ENCODE results near the gene PICALM. TPM values are rescaled to one million over a fixed set of nuclear protein-coding genes. Genes with fewer than 3 reads are reported as not detected.

The PICALM gene
- total and polyA plus RNA-seq, 2 of the 8 experiments (the other 6 are each of a cell fraction or from before 2014, with no cell fraction given) = 69.4 to 71.3 TPM

- H2BK120ac ChIP-seq (replicated peaks; ENCODE audit: low read depth, low read length) = no peak overlapping the region
- WGBS, 2 experiments (ENCODE audit: extremely low coverage in 1 of 2, insufficient coverage in 1 of 2, insufficient read length in 1 of 2, insufficient replicate concordance in 2 of 2, low coverage in 1 of 2, low lambda C conversion rate in 2 of 2, missing lambda C conversion rate in 1 of 2) = 100% methylated on average over 1 of the region's 1 CpG; no CpG with 5 or more reads in 1 of the 2 experiments
- no peak overlapping the region for H2AK5ac ChIP-seq (ENCODE audit: low read depth, low read length)
- H4K8ac ChIP-seq (ENCODE audit: extremely low read depth, insufficient read depth, low read length) = no peak overlapping the region
- H3K27me3 ChIP-seq (replicated peaks in 1 of 4; ENCODE audit: control insufficient read depth in 3 of 4, extremely low read depth in 1 of 4, insufficient read depth in 3 of 4, low read length in 3 of 4) = no peaks in the 10 kb centered on the region
- no peaks in the 10 kb centered on the region for H3K79me1 ChIP-seq (ENCODE audit: low read depth, low read length)
- no peak overlapping the region for H3K4me2 ChIP-seq (ENCODE audit: insufficient read depth in 1 of 2, low read depth in 2 of 2, low read length in 2 of 2)
- H3K23me2 ChIP-seq (ENCODE audit: low read depth, low read length) = no peaks in the 10 kb centered on the region
- no peak overlapping the region for H3K56ac ChIP-seq (replicated peaks; ENCODE audit: insufficient read length, low read depth, low read length)
- H2AFZ ChIP-seq (ENCODE audit: low read length) = no peak overlapping the region
- H4K20me1 ChIP-seq (replicated peaks in 1 of 2; ENCODE audit: control insufficient read depth in 1 of 2, insufficient read depth in 2 of 2, low read length in 2 of 2) = no peaks in the 10 kb centered on the region
- no peak overlapping the region for H3K14ac ChIP-seq (ENCODE audit: insufficient read length)
- DNase-seq (ENCODE audit: low read depth in 1 of 2, low spot score in 2 of 2) (no peak), FAIRE-seq (no peak)
- no peaks in the 10 kb centered on the region for H3K36me3 ChIP-seq (ENCODE audit: control insufficient read depth in 2 of 4, insufficient read depth in 4 of 4, low read length in 3 of 4)
- H2BK15ac ChIP-seq (ENCODE audit: low read length) = no peak overlapping the region
- H4K91ac ChIP-seq (replicated peaks; ENCODE audit: insufficient read length, low read length) = no peak overlapping the region
- no peak overlapping the region for H2BK5ac ChIP-seq (ENCODE audit: low read depth, low read length)
- no peak overlapping the region for H2BK12ac ChIP-seq (ENCODE audit: low read depth, low read length)
- H2BK20ac ChIP-seq (ENCODE audit: low read length) = no peak overlapping the region
- no peak overlapping the region for H3K4ac ChIP-seq (replicated peaks; ENCODE audit: insufficient read length, low read depth, low read length)
- CTCF ChIA-PET (ENCODE audit: partially characterized antibody) = interaction anchor here (1.0 to 1.2 kb wide), 3 partner anchors 39 to 76 kb away, joined by 3 to 4 read pairs (median 3); no protein-coding TSS in a partner anchor
- no peak overlapping the region for H3K18ac ChIP-seq (ENCODE audit: extremely low read depth, low read length)
- no peaks in the 10 kb centered on the region for H3K9me3 ChIP-seq (ENCODE audit: insufficient read depth in 2 of 2, low read depth in 1 of 2, low read length in 1 of 2)
- H3K9ac ChIP-seq (replicated peaks in 1 of 4; ENCODE audit: extremely low read depth in 1 of 4, low read depth in 3 of 4, low read length in 3 of 4) = no peak overlapping the region
- H3K79me2 ChIP-seq (ENCODE audit: control insufficient read depth in 1 of 2, insufficient read depth in 2 of 2, low read length in 2 of 2) = no peaks in the 10 kb centered on the region
- no peak overlapping the region for H3K4me3 ChIP-seq (ENCODE audit: extremely low read depth in 1 of 4, insufficient read depth in 2 of 4, low read depth in 3 of 4, low read length in 4 of 4)
- POLR2A ChIA-PET (ENCODE audit: partially characterized antibody) = no interaction called here
- no peak overlapping the region for H3K27ac ChIP-seq (ENCODE audit: low read depth, low read length)
- H4K5ac ChIP-seq (ENCODE audit: insufficient read length, low read depth, low read length) = no peak overlapping the region
- no peaks in the 10 kb centered on the region for H3K4me1 ChIP-seq (replicated peaks in 1 of 4; ENCODE audit: control insufficient read depth in 3 of 4, insufficient read depth in 4 of 4, low read length in 3 of 4)
- TF ChIP-seq SP4 (IDR thresholded peaks at IDR 0.05; ENCODE audit: low read length) = no peak
- TF ChIP-seq SP2 (IDR thresholded peaks at IDR 0.05; ENCODE audit: low read length) = no peak
- TF ChIP-seq PHF8 (conservative IDR thresholded peaks at IDR 0.05; ENCODE audit: low read depth, low read length) = no peak
- TF ChIP-seq SIN3A (conservative IDR thresholded peaks at IDR 0.05 in 1 of 2, IDR thresholded peaks at IDR 0.05 in 1 of 2; ENCODE audit: low read depth in 1 of 2, low read length in 2 of 2) = no peak
- no peak overlapping the region for H3K23ac ChIP-seq (ENCODE audit: insufficient read length)
Observed at GRCh38 chr11:86117712-86118063, 48.8 kb upstream of the PICALM start.

Measured in H1 (cell line).